C1 segment of cervical spinal cord (tissue), 14 donors: ENCODE measurements around the gene FIBP.

Experiments used
- DNase-seq, 14 donors: peaks; one replicate each; lab custom pipeline; 2025; lab: John Stamatoyannopoulos, UW

Gene FIBP

GRCh38 chr11:65888163-65888814 is at the start of gene FIBP:
FIBP (minus strand) TSS chr11:65888471; CDS start chr11:65888418, 53 bp downstream.
- DNase-seq = peak; percentile 81 to 98 (median 95)

DNA sequence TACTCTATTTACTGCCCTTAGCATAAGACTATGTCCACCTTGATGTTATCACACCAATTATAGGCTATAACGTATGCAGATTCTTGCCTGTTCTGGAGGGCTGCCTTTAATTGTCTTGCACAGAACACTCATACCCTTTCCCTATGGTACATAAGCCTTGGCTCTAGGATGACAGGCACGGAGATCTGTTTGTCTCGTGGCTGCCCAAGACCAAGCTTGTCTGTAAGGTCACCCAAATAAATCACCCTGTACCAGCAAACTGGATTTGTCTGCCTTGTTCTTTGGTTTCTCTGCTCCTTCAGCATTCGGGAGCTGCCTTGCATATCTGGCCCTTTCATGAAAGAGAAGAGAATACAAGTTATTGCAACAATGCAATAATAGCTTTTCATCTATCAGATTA is 49.5 kb upstream of the FIBP start:
- no peak for DNase-seq

GRCh38 chr11:65934014-65934413 is 45.7 kb upstream of the FIBP start:
- peak in 1 of 14 donors; percentile 14 for DNase-seq

- no peak for DNase-seq
Observed at GRCh38 chr11:65932558-65932919, 44.3 kb upstream of the FIBP start.

DNA sequence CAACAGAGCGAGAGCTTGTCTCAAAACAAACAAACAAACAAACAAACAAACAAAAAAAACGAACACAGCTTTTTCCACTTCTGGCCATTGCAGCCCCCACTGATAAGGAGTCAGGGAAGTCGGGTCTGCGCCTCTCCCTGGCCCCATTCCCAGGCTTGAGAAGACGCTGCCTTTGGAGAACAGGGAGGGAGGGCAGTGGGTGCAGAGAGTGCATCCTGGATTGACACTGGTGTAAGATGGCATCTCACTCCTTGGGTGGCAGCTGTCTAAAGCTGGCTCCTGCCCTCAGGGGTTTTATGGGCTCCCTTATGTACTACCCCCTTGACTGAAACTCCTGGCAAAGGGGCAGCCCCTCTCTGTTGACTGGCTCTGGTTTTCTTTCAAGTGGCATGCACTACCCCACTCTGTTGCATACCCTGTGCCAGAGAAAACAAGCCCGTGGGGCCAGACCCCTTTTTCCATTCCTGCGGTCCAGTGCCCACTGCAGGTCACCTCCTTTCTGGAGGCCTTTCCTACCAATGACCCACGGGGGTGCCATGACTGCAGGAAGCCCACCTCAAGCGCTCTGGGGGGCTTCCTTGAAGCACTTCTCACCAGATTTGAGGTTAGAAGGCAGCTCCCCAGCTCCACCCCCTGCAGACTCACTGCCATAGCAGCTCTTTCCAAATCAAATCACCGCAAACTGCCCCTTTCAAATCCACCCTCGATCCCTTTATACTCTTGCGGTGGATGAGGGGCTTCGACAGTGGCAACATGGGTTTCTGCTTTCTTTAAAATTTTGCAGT is 43.7 kb upstream of the FIBP start:
- DNase-seq = no peak

- DNase-seq = no peak
Observed at GRCh38 chr11:65928667-65929066, 40.4 kb upstream of the FIBP start.

DNA sequence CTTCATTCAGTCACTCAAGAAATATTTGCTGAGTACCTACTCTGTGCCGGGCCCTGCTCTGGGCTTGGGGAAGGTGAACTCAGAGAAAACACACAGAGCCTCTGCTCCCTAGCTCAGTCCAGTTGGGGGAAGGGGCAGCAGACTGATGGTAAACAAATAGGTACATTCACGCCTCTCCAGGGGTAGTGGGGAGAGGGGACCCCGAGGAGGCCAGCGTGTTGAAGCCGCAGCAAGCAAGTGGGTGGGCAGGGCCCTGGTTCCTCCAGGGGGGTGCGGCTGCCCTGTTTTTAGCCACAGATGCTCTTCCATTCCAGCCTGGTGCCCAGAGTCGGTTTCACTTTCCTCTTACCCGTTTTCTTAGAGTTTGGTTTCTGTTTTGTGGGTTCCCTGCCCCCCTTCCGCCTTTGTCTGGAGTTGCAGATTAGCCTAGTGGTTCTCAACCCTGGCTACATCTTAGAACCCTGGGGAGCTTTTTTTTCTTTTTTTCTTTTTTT is 39.7 kb upstream of the FIBP start:
- DNase-seq = peak in 3 of 14 donors; percentile 18 to 34 (median 32)

GRCh38 chr11:65925397-65925796 is 37.1 kb upstream of the FIBP start:
- no peak for DNase-seq

GRCh38 chr11:65922565-65922964 is 34.3 kb upstream of the FIBP start:
- DNase-seq = no peak

- no peak for DNase-seq
Observed at GRCh38 chr11:65921876-65922275, 33.6 kb upstream of the FIBP start.

DNA sequence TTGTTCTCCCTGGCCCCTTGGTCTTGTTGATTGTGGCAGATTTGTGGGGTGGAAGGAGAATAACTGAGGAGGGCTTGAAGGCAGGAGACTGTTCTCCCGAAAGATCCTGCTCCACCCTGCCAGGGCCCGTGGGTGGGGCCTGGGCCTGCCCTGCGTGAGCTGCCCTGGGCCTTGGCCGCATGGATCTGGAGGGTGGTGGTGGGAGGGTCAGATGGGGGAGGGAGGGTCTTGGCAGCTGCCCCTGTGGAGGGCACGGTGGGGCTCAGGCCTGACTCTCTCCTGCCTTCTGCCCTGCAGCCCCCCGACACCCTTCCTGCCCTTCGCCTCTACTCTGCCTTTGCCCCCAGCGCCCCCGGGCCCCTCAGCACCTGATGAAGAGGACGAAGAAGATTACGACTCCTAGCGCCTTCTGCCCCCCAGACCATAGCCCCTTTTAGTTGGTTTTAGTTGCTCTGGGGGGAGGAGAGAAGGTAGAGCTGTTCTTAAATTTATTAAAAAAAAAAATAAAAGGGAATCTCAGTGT is 32.8 kb upstream of the FIBP start:
- no peak for DNase-seq

DNA sequence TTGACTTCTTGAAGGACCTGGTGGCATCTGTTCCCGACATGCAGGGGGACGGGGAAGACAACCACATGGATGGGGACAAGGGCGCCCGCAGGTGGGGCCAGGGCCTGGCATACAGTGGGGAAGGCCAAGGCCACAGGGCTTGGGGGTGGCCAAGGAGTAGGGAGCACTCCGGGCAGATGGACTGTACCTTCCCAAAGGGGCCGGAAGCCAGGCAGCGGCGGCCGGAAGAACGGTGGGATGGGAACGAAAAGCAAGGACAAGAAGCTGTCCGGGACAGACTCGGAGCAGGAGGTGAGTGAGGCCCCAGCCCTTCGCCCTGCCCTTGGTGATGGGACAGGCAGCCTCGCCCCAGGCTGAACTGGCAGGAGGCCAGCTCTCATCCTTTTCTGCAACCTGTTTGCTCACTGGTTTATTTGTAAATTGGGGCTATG is 32.1 kb upstream of the FIBP start:
- DNase-seq = no peak

DNA sequence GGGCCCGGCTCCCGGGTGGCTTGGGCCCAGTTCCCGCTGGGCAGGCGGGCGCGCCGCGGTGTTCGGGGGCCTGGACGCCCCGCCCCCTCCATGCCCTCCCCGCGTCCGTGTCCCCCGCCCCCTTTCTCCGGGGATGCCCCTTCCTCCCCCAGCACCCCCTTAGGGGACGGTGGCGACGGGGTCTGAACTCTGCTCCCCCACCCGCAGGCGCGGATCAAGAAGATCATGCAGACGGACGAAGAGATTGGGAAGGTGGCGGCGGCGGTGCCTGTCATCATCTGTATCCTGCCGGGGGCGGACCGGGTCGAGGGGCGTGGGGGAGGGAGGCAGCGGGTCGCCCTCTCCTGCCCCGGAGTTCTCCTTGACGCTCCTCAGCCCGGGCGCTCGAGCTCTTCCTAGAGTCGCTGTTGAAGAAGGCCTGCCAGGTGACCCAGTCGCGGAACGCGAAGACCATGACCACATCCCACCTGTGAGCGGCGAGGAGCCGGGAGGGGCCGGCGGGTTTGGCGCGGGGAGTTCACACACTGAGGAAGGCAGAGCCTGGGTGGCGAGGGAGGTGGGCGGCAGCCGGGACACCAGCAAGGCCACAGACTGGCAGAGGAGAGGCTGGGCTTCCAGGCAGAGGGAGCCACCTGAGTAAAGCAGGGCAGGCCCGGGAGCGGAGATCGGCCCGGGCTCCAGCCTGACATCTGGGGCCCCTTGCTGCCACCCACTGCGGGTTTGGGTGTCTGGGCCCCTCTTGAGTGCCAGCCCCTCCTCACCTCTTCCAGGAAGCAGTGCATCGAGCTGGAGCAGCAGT is 31.5 kb upstream of the FIBP start:
- DNase-seq = peak in 3 of 14 donors; percentile 27 to 63 (median 52)

DNA sequence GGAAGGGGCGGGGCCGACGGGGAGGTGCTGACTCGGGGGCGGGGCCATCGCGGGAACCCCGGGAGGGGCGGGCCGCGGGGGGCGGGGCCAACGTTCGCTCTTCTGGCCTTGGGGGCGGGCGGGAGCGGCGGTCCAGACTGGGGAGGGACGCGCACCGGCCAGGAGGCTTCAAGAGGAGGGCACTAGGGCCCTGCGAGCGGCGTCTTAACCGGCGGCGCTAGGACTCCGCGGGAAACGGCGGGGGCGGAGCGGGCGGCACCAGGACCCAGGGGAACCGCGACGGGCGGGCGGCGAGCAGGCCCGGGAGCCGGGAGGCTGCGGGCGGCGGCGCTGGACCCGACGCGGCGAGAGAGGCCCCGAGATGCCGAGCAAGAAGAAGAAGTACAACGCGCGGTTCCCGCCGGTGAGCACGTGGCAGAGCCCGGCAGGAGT is 30.9 kb upstream of the FIBP start, which contains the start of gene DRAP1:
DRAP1 (plus strand) TSS at position 286 of the 432 bp plus-strand sequence; CDS start at position 362, 76 bp downstream.
- peak; percentile 87 to 100 (median 98) for DNase-seq

- DNase-seq = peak in 1 of 14 donors; percentile 50
Observed at GRCh38 chr11:65918211-65919140, 30.2 kb upstream of the FIBP start, which contains the start of gene C11orf68. C11orf68 (minus strand) TSS chr11:65919062; CDS start chr11:65919031, 31 bp downstream.

- DNase-seq = no peak
Observed at GRCh38 chr11:65917434-65918210, 29.4 kb upstream of the FIBP start.

- no peak for DNase-seq
Observed at GRCh38 chr11:65917077-65917433, 28.8 kb upstream of the FIBP start.

GRCh38 chr11:65916391-65916790 is 28.1 kb upstream of the FIBP start:
- no peak for DNase-seq

DNA sequence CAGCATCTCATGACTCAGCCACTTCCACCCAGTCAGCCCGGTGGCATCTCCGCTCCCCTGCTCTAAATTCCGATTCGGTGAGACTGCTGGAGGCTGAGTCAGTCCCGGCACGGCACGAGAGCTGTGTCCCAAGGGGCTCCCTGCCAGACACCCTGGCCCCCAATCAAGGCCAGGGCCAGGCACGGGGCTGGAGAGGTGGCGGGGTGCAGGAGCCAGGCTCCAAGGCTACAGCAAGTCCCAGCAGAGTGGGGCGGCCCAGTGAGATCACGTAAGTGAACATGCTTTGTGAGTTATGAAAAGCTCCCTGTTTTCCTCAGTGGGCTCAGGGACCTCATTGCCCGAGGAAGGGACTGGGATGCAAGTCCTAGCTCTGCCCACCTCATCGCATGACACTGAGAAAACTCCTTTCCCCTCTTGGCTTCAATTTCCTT is 27.6 kb upstream of the FIBP start:
- peak in 6 of 14 donors; percentile 18 to 79 (median 46) for DNase-seq
